ENCODE results near the gene TP53INP2. TPM values are rescaled to one million over a fixed set of nuclear protein-coding genes. Genes with fewer than 3 reads are reported as not detected.

Gene TP53INP2
- total and polyA plus RNA-seq, 2 donors (not counting 1 experiment from before 2014, with no cell fraction given) = 7.7 to 14.7 TPM

- no peaks in the 10 kb centered on the region for H3K27me3 ChIP-seq (replicated peaks in 1 of 4; ENCODE audit: control extremely low read depth in 1 of 4, control insufficient read depth in 3 of 4, insufficient read depth in 4 of 4, low read length in 3 of 4)
- no peak for ATAC-seq (ENCODE audit: low read depth)
- CTCF ChIA-PET = interaction anchor here (0.6 to 1.5 kb wide), 4 partner anchors 16 to 441 kb away, joined by 3 to 7 read pairs (median 4); no protein-coding TSS in a partner anchor
- 100% methylated on average over 1 of the region's 2 CpGs for WGBS (ENCODE audit: insufficient coverage)
- DNase-seq = no peak
- intact Hi-C loops (cut with micrococcal nuclease) = no loop called here
- H3K4me1 Mint-ChIP-seq = no peaks in the 10 kb centered on the region
- no peaks in the 10 kb centered on the region for H3K9me3 Mint-ChIP-seq (ENCODE audit: insufficient read depth)
- H3K4me3 Mint-ChIP-seq = no peak overlapping the region
- no peaks in the 10 kb centered on the region for H3K79me2 ChIP-seq (ENCODE audit: control insufficient read depth, insufficient read depth, low read length)
- H3K4me2 ChIP-seq (replicated peaks; ENCODE audit: low read depth, low read length, poor library complexity, severe bottlenecking) = no peak overlapping the region
- no peaks in the 10 kb centered on the region for H3K27me3 Mint-ChIP-seq
- H3K4me1 ChIP-seq (ENCODE audit: control insufficient read depth in 2 of 2, insufficient read depth in 2 of 2, low read length in 2 of 2) = no peaks in the 10 kb centered on the region
- no peak overlapping the region for H3K27ac Mint-ChIP-seq
- H3K4me3 ChIP-seq (ENCODE audit: control extremely low read depth in 1 of 5, extremely low read depth in 1 of 5, insufficient read depth in 1 of 5, low read depth in 2 of 5, low read length in 4 of 5) = no peak overlapping the region
- H3K36me3 ChIP-seq (replicated peaks in 1 of 2; ENCODE audit: control extremely low read depth in 1 of 2, control insufficient read depth in 1 of 2, extremely low read depth in 1 of 2, insufficient read depth in 2 of 2, low read length in 1 of 2) = peaks cover 26 to 54% of the 10 kb centered on the region in 2 experiments
- no peak overlapping the region for H2AFZ ChIP-seq (ENCODE audit: insufficient read depth, low read depth, low read length, poor library complexity, severe bottlenecking)
- TF ChIP-seq EZH2 (IDR thresholded peaks at IDR 0.05; ENCODE audit: borderline replicate concordance, insufficient read depth, low read depth, low read length, poor library complexity, severe bottlenecking) (no peak), CTCF (IDR thresholded peaks at IDR 0.05) (no peak)
- no peak overlapping the region for H3K9ac ChIP-seq (ENCODE audit: low read length)
- no peaks in the 10 kb centered on the region for H4K20me1 ChIP-seq (ENCODE audit: control insufficient read depth, insufficient read depth, low read length, poor library complexity, severe bottlenecking)
- no peaks in the 10 kb centered on the region for H3K9me3 ChIP-seq (ENCODE audit: control extremely low read depth in 1 of 3, control insufficient read depth in 2 of 3, insufficient read depth in 1 of 3, low read length in 2 of 3)
- H3K27ac ChIP-seq (ENCODE audit: low read length in 2 of 2) = no peak overlapping the region
- POLR2A ChIA-PET = no interaction called here
Measured at GRCh38 chr20:34753706-34754461, 49.7 kb downstream of the TP53INP2 start.

- ChIA-PET CTCF (interaction anchor here (0.6 to 1.5 kb wide), 3 partner anchors 15 to 442 kb away, joined by 3 to 7 read pairs (median 6); no protein-coding TSS in a partner anchor), POLR2A (no interaction called here)
- no peaks in the 10 kb centered on the region for H3K4me1 ChIP-seq (ENCODE audit: control insufficient read depth in 2 of 2, insufficient read depth in 2 of 2, low read length in 2 of 2)
- H3K79me2 ChIP-seq (ENCODE audit: control insufficient read depth, insufficient read depth, low read length) = no peaks in the 10 kb centered on the region
- H2AFZ ChIP-seq (ENCODE audit: insufficient read depth, low read depth, low read length, poor library complexity, severe bottlenecking) = no peak overlapping the region
- DNase-seq (no peak), ATAC-seq (ENCODE audit: low read depth) (no peak)
- H3K27me3 ChIP-seq (replicated peaks in 1 of 4; ENCODE audit: control extremely low read depth in 1 of 4, control insufficient read depth in 3 of 4, insufficient read depth in 4 of 4, low read length in 3 of 4) = no peaks in the 10 kb centered on the region
- H3K4me3 ChIP-seq (ENCODE audit: control extremely low read depth in 1 of 5, extremely low read depth in 1 of 5, insufficient read depth in 1 of 5, low read depth in 2 of 5, low read length in 4 of 5) = no peak overlapping the region
- H3K9me3 ChIP-seq (ENCODE audit: control extremely low read depth in 1 of 3, control insufficient read depth in 2 of 3, insufficient read depth in 1 of 3, low read length in 2 of 3) = no peaks in the 10 kb centered on the region
- H4K20me1 ChIP-seq (ENCODE audit: control insufficient read depth, insufficient read depth, low read length, poor library complexity, severe bottlenecking) = no peaks in the 10 kb centered on the region
- no peak overlapping the region for H3K4me2 ChIP-seq (replicated peaks; ENCODE audit: low read depth, low read length, poor library complexity, severe bottlenecking)
- H3K27ac Mint-ChIP-seq = no peak overlapping the region
- no peak overlapping the region for H3K4me3 Mint-ChIP-seq
- no peak overlapping the region for H3K9ac ChIP-seq (ENCODE audit: low read length)
- no peaks in the 10 kb centered on the region for H3K27me3 Mint-ChIP-seq
- no peak overlapping the region for H3K27ac ChIP-seq (ENCODE audit: low read length in 2 of 2)
- TF ChIP-seq CTCF (IDR thresholded peaks at IDR 0.05) = no peak
- TF ChIP-seq EZH2 (IDR thresholded peaks at IDR 0.05; ENCODE audit: borderline replicate concordance, insufficient read depth, low read depth, low read length, poor library complexity, severe bottlenecking) = no peak
- H3K9me3 Mint-ChIP-seq (ENCODE audit: insufficient read depth) = no peaks in the 10 kb centered on the region
- WGBS (ENCODE audit: insufficient coverage) = 80% methylated on average over 2 of the region's 4 CpGs
- H3K4me1 Mint-ChIP-seq = no peaks in the 10 kb centered on the region
- peaks cover 23 to 51% of the 10 kb centered on the region in 2 experiments for H3K36me3 ChIP-seq (replicated peaks in 1 of 2; ENCODE audit: control extremely low read depth in 1 of 2, control insufficient read depth in 1 of 2, extremely low read depth in 1 of 2, insufficient read depth in 2 of 2, low read length in 1 of 2)
- intact Hi-C loops (cut with micrococcal nuclease) = no loop called here
Measured at GRCh38 chr20:34754611-34755010, 50.5 kb downstream of the TP53INP2 start.
